Head of caudate nucleus (tissue), 42 donors: Measurements from ENCODE around the gene MIA2.
"Not testable (repeated sequence)": the region's sequence is repeated elsewhere in the genome, so short reads cannot be mapped to it uniquely, and the experiment has no call there.

Source experiments
- DNase-seq, 42 donors: peaks; one replicate each; pipeline versions ENCODE4 v3.0.0 to v3.0.0-alpha.2; 2020 to 2021; ENCODE audit warnings: mixed read lengths in 7 of 42
- intact Hi-C: fragments of 100-400 bp; cut with DNase I; formaldehyde crosslinking; loops from one replicate; pipeline ENCODE4 v1.15.0; 2022

The MIA2 gene

GRCh38 chr14:39310051-39310450 is 76.3 kb downstream of the MIA2 start:
- intact Hi-C loops, result no loop called here
- DNase-seq, result no peak

- no peak for DNase-seq
- intact Hi-C loops, result no loop called here
Measured at GRCh38 chr14:39315859-39316444, 82.2 kb downstream of the MIA2 start.

- intact Hi-C loops, result no loop called here
- no peak for DNase-seq
Measured at GRCh38 chr14:39316830-39317553, 83.3 kb downstream of the MIA2 start.

- intact Hi-C loops, result no loop called here
- no peak for DNase-seq
Measured at GRCh38 chr14:39318574-39318973, 84.9 kb downstream of the MIA2 start.

- intact Hi-C loops, result no loop called here
Measured at GRCh38 chr14:39319381-39319780, 85.7 kb downstream of the MIA2 start.

GRCh38 chr14:39320318-39320717 is 86.6 kb downstream of the MIA2 start:
- intact Hi-C loops, result no loop called here
- no peak for DNase-seq

More at GRCh38 chr14:39319381-39319780, 85.7 kb downstream of the MIA2 start:
- no peak for DNase-seq

- intact Hi-C loops, result no loop called here
- DNase-seq, result no peak
Measured at GRCh38 chr14:39322807-39323206, 89.1 kb downstream of the MIA2 start.

- intact Hi-C loops, result no loop called here
- no peak for DNase-seq
Measured at GRCh38 chr14:39324097-39324496, 90.4 kb downstream of the MIA2 start.

GRCh38 chr14:39339003-39339402 is 105.3 kb downstream of the MIA2 start:
- no peak for DNase-seq
- intact Hi-C loops, result no loop called here

- DNase-seq, intact Hi-C loops: not testable (repeated sequence)
Measured at GRCh38 chr14:39341126-39341525, 107.4 kb downstream of the MIA2 start.

GRCh38 chr14:39342768-39343167 is 109.1 kb downstream of the MIA2 start:
- intact Hi-C loops, result no loop called here
- no peak for DNase-seq

- intact Hi-C loops, result no loop called here
- DNase-seq, result no peak
Measured at GRCh38 chr14:39343614-39344013, 109.9 kb downstream of the MIA2 start.

- intact Hi-C loops, result no loop called here
- no peak for DNase-seq
Measured at GRCh38 chr14:39350866-39351265, 117.2 kb downstream of the MIA2 start.

- intact Hi-C loops, result no loop called here
- no peak for DNase-seq
Measured at GRCh38 chr14:39351708-39352107, 118.0 kb downstream of the MIA2 start.

- intact Hi-C loops, result not testable (repeated sequence)
- peak in 25 of 42 donors; percentile 6 to 59 (median 31) for DNase-seq
Measured at GRCh38 chr14:39359069-39359468, 125.4 kb downstream of the MIA2 start.

- intact Hi-C loops, result no loop called here
- no peak for DNase-seq
Measured at GRCh38 chr14:39360316-39360715, 126.6 kb downstream of the MIA2 start.

GRCh38 chr14:39361556-39361955 is 127.8 kb downstream of the MIA2 start:
- DNase-seq, intact Hi-C loops: not testable (repeated sequence)

GRCh38 chr14:39364509-39364908 is 130.8 kb downstream of the MIA2 start:
- intact Hi-C loops, result no loop called here
- no peak for DNase-seq

- no peak for DNase-seq
- intact Hi-C loops, result no loop called here
Measured at GRCh38 chr14:39365354-39365753, 131.6 kb downstream of the MIA2 start.

- DNase-seq, result no peak
- intact Hi-C loops, result no loop called here
Measured at GRCh38 chr14:39366460-39367386, 133.0 kb downstream of the MIA2 start.
